SK-N-SH treated with all-trans-retinoic acid at 6 μM for 48 hours (cell line): Measurements from ENCODE around the gene FNBP1L.

Experiments used
- ATAC-seq: fragments of 200-7000 bp; cut with Tn5 transposase; 3 replicates; pipeline ENCODE4 v1.9.1; 2020; ENCODE audit warnings: mild to moderate bottlenecking, moderate library complexity
- ARNTL ChIP-seq: fragments of 450-650 bp; formaldehyde crosslinking; IDR thresholded peaks from 2 replicates; pipeline ENCODE4 v1.5.0; 2020; ENCODE audit warnings: low read depth, mild to moderate bottlenecking, moderate library complexity, borderline replicate concordance
- BACH2 ChIP-seq: fragments of 250-450 bp; sonication (Bioruptor Pico); IDR thresholded peaks from 2 replicates; pipeline ENCODE4 v1.9.0; 2021; ENCODE audit warnings: mild to moderate bottlenecking, borderline replicate concordance
- CREB5 ChIP-seq: fragments of 250-450 bp; sonication (Bioruptor Pico); IDR thresholded peaks from 2 replicates; pipeline ENCODE4 v1.5.1; 2020; ENCODE audit warnings: low read depth, mild to moderate bottlenecking, moderate library complexity
- CSDC2 ChIP-seq: fragments of 250-450 bp; sonication (Bioruptor Pico); IDR thresholded peaks from 2 replicates; pipeline ENCODE4 v1.5.0; 2020; ENCODE audit warnings: mild to moderate bottlenecking, moderate library complexity
- CSRNP3 ChIP-seq: fragments of 250-450 bp; sonication (Bioruptor Pico); IDR thresholded peaks from 2 replicates; pipeline ENCODE4 v1.5.1; 2021; ENCODE audit warnings: mild to moderate bottlenecking, moderate library complexity
- ESRRG ChIP-seq: fragments of 250-450 bp; sonication (Bioruptor Pico); IDR thresholded peaks from 2 replicates; pipeline ENCODE4 v1.6.1; 2021; ENCODE audit warnings: mild to moderate bottlenecking
- GLIS3 ChIP-seq: fragments of 250-450 bp; sonication (Bioruptor Pico); IDR thresholded peaks from 2 replicates; pipeline ENCODE4 v1.5.0; 2020; ENCODE audit warnings: mild to moderate bottlenecking, moderate library complexity
- ISL1 ChIP-seq: fragments of 250-450 bp; sonication (Bioruptor Pico); IDR thresholded peaks from 2 replicates; pipeline ENCODE4 v2.1.2; 2022; ENCODE audit warnings: mild to moderate bottlenecking, moderate library complexity
- OSR1 ChIP-seq: fragments of 250-450 bp; sonication (Bioruptor Pico); IDR thresholded peaks from 2 replicates; pipeline ENCODE4 v1.8.0; 2022; ENCODE audit warnings: moderate library complexity, mild to moderate bottlenecking, inconsistent platforms
- PATZ1 ChIP-seq: fragments of 250-450 bp; sonication (Bioruptor Pico); IDR thresholded peaks from 2 replicates; pipeline ENCODE4 v1.8.0; 2020; ENCODE audit warnings: mild to moderate bottlenecking, moderate library complexity, borderline replicate concordance
- PPARA ChIP-seq: fragments of 250-450 bp; sonication (Bioruptor Pico); IDR thresholded peaks from 2 replicates; pipeline ENCODE4 v1.5.0; 2020; ENCODE audit warnings: mild to moderate bottlenecking, borderline replicate concordance
- RARB ChIP-seq: fragments of 250-450 bp; sonication (Bioruptor Pico); IDR thresholded peaks from 2 replicates; pipeline ENCODE4 v1.8.0; 2021; ENCODE audit warnings: mild to moderate bottlenecking, moderate library complexity
- SNAI2 ChIP-seq: fragments of 250-450 bp; sonication (Bioruptor Pico); IDR thresholded peaks from 2 replicates; pipeline ENCODE4 v1.5.0; 2020; ENCODE audit warnings: mild to moderate bottlenecking, moderate library complexity
- TCF4 ChIP-seq: fragments of 250-450 bp; sonication (Bioruptor Pico); IDR thresholded peaks from 2 replicates; pipeline ENCODE4 v1.8.0; 2021; ENCODE audit warnings: mild to moderate bottlenecking, moderate library complexity, borderline replicate concordance
- TOX ChIP-seq: fragments of 250-450 bp; sonication (Bioruptor Pico); IDR thresholded peaks from 2 replicates; pipeline ENCODE4 v1.8.0; 2021; ENCODE audit warnings: mild to moderate bottlenecking, moderate library complexity, borderline replicate concordance
- TSHZ2 ChIP-seq: fragments of 250-450 bp; sonication (Bioruptor Pico); IDR thresholded peaks from 2 replicates; pipeline ENCODE4 v1.5.0; 2020; ENCODE audit warnings: mild to moderate bottlenecking, moderate library complexity
- ZC3H10 ChIP-seq: fragments of 250-450 bp; sonication (Bioruptor Pico); IDR thresholded peaks from 2 replicates; pipeline ENCODE4 v1.5.1; 2021; ENCODE audit warnings: mild to moderate bottlenecking, moderate library complexity
- ZFP3 ChIP-seq: fragments of 250-450 bp; sonication (Bioruptor Pico); IDR thresholded peaks from 2 replicates; pipeline ENCODE4 v1.5.0; 2020; ENCODE audit warnings: mild to moderate bottlenecking, moderate library complexity
- ZFP30 ChIP-seq: fragments of 450-650 bp; formaldehyde crosslinking; IDR thresholded peaks from 2 replicates; pipeline ENCODE4 v1.5.0; 2022; ENCODE audit warnings: mild to moderate bottlenecking, moderate library complexity
- ZNF565 ChIP-seq: fragments of 450-650 bp; formaldehyde crosslinking; conservative IDR thresholded peaks from 2 replicates; pipeline ENCODE4 v1.5.0; 2020; ENCODE audit warnings: low read depth, mild to moderate bottlenecking, moderate library complexity
- ZNF70 ChIP-seq: fragments of 450-650 bp; formaldehyde crosslinking; IDR thresholded peaks from 2 replicates; pipeline ENCODE4 v1.5.0; 2020; ENCODE audit warnings: mild to moderate bottlenecking, moderate library complexity
- ZNF8 ChIP-seq: fragments of 450-650 bp; formaldehyde crosslinking; IDR thresholded peaks from 2 replicates; pipeline ENCODE4 v1.5.0; 2020; ENCODE audit warnings: mild to moderate bottlenecking, moderate library complexity

The FNBP1L gene

GRCh38 chr1:93501399-93501798 lies 53.5 kb downstream of the FNBP1L start:
- ATAC-seq, result no peak
- TF ChIP-seq PPARA (CRISPR knock-in tag) (no peak), BACH2 (CRISPR knock-in tag) (no peak), SNAI2 (no peak), ZC3H10 (no peak), OSR1 (CRISPR knock-in tag) (no peak), GLIS3 (CRISPR knock-in tag) (no peak), PATZ1 (CRISPR knock-in tag) (no peak), ZFP3 (CRISPR knock-in tag) (no peak)

GRCh38 chr1:93501829-93502369 lies 54.0 kb downstream of the FNBP1L start:
- TF ChIP-seq TSHZ2 (no peak), BACH2 (CRISPR knock-in tag) (no peak), CREB5 (CRISPR knock-in tag) (no peak), CSDC2 (CRISPR knock-in tag) (no peak), ZNF565 (no peak), OSR1 (CRISPR knock-in tag) (no peak), GLIS3 (CRISPR knock-in tag) (no peak), ISL1 (CRISPR knock-in tag) (no peak), ZFP30 (CRISPR knock-in tag) (no peak), SNAI2 (no peak), ZNF8 (CRISPR knock-in tag) (no peak), TOX (CRISPR knock-in tag) (no peak)
- no peak for ATAC-seq

- ATAC-seq, result no peak
- TF ChIP-seq RARB (CRISPR knock-in tag), result no peak
- TF ChIP-seq SNAI2, result no peak
- no peak for TF ChIP-seq PPARA (CRISPR knock-in tag)
- TF ChIP-seq TCF4 (CRISPR knock-in tag), result no peak
- no peak for TF ChIP-seq ZNF8 (CRISPR knock-in tag)
- no peak for TF ChIP-seq CSDC2 (CRISPR knock-in tag)
- no peak for TF ChIP-seq ZFP3 (CRISPR knock-in tag)
- TF ChIP-seq ISL1 (CRISPR knock-in tag), result no peak
- TF ChIP-seq CREB5 (CRISPR knock-in tag), result no peak
- no peak for TF ChIP-seq TOX (CRISPR knock-in tag)
- TF ChIP-seq ARNTL (CRISPR knock-in tag), result no peak
- no peak for TF ChIP-seq ZNF70 (CRISPR knock-in tag)
- no peak for TF ChIP-seq TSHZ2
- no peak for TF ChIP-seq BACH2 (CRISPR knock-in tag)
- no peak for TF ChIP-seq GLIS3 (CRISPR knock-in tag)
- TF ChIP-seq ZFP30 (CRISPR knock-in tag), result no peak
- TF ChIP-seq ESRRG, result no peak
- TF ChIP-seq CSRNP3 (CRISPR knock-in tag), result no peak
- no peak for TF ChIP-seq ZC3H10
- TF ChIP-seq OSR1 (CRISPR knock-in tag), result no peak
Measured at GRCh38 chr1:93502571-93502970, 54.7 kb downstream of the FNBP1L start.
